Heart left ventricle (tissue), 16 donors: ENCODE results near the gene RSAD2. TPM values are rescaled to one million over a fixed set of nuclear protein-coding genes. Genes with fewer than 3 reads are reported as not detected.

ENCODE experiments used
- ATAC-seq, 4 donors: fragments of 200-7000 bp; cut with Tn5 transposase; one replicate each; pipeline ENCODE4 v1.9.1; 2020 to 2022; ENCODE audit warnings: moderate library complexity in 4 of 4, mild to moderate bottlenecking in 3 of 4, moderate number of reproducible peaks in 1 of 4
- DNase-seq, 5 donors: peaks; one replicate each; pipeline ENCODE4 v3.0.0-alpha.2; 2020
- H3K27ac ChIP-seq, 12 donors: fragments of 200-600 bp; sonication (generic) in 4 of 12; one replicate each; pipeline versions ENCODE4 v1.5.0 to v1.8.0; 2016 to 2022; ENCODE audit warnings: mild to moderate bottlenecking in 2 of 12
- H3K27me3 ChIP-seq, 9 donors: fragments of 200-600 bp; sonication (generic) in 2 of 9; one replicate each; pipeline versions ENCODE4 v1.5.1 to v1.8.0; 2016 to 2022; ENCODE audit warnings: mild to moderate bottlenecking in 3 of 9
- H3K36me3 ChIP-seq, 9 donors: fragments of 200-600 bp; sonication (generic) in 2 of 9; one replicate each; pipeline versions ENCODE4 v1.5.0 to v1.8.0; 2018 to 2022; ENCODE audit warnings: mild to moderate bottlenecking in 2 of 9
- H3K4me1 ChIP-seq, 12 donors: fragments of 200-600 bp; sonication (generic) in 4 of 12; one replicate each; pipeline versions ENCODE4 v1.5.0 to v1.8.0; 2016 to 2022; ENCODE audit warnings: mild to moderate bottlenecking in 3 of 12
- H3K4me3 ChIP-seq, 12 donors: fragments of 200-600 bp; sonication (generic) in 4 of 12; one replicate each; pipeline versions ENCODE4 v1.5.0 to v1.8.0; 2017 to 2022; ENCODE audit warnings: mild to moderate bottlenecking in 9 of 12, moderate library complexity in 4 of 12
- H3K9me3 ChIP-seq, 12 donors: fragments of 200-600 bp; sonication (generic) in 4 of 12; one replicate each; pipeline versions ENCODE4 v1.5.0 to v1.8.0; 2016 to 2022; ENCODE audit warnings: mild to moderate bottlenecking in 1 of 12
- POLR2A ChIP-seq, 2 donors: fragments of 450-650 bp; IDR thresholded peaks; one replicate each; pipeline ENCODE4 v1.6.1; 2017; ENCODE audit warnings: antibody characterized with exemption in 2 of 2, mild to moderate bottlenecking in 2 of 2, moderate library complexity in 2 of 2
- WGBS, 4 donors: extraction: QIAGEN DNeasy Blood & Tissue Kit in 2 of 4; methylation state at CpG; one replicate each; pipeline versions ENCODE4 v1.1.5 to v1.1.7; 2013 to 2018; 5-methylcytosine and 5-hydroxymethylcytosine counted together
- intact Hi-C, 10 donors: fragments of 100-400 bp; cut with DNase I; formaldehyde crosslinking; loops; one replicate each; pipeline versions ENCODE4 v1.11.1 to v1.14.2; 2022
- long read RNA-seq, 3 donors: library from polyadenylated mRNA; unstranded; transcript quantifications; one replicate each; pipeline ENCODE4 v2.0.0, GENCODE V29; 2020 to 2021
- polyA plus RNA-seq, 2 donors: library from polyadenylated mRNA; stranded (reverse); fragments of 200-250 nt; gene quantifications; one replicate each; pipeline ENCODE4 v1.2.3, GENCODE V29; 2013
- total RNA-seq, 9 donors: library from RNA; depleted of rRNA in 2 of 9; stranded (reverse); fragments of >200 nt in 2 of 9; fragmentation: NEBNext Ultra II Directional in 3 of 9; extraction: Animal tissue kit (Norgen Biotek cat#: 25700) in 3 of 9; gene quantifications; one replicate each; pipeline versions ENCODE4 v1.1.0 to v1.2.4, GENCODE V29; 2016 to 2023
- TF ChIP-seq, protein P1 (sequence below), 12 donors: fragments of 200-600 bp; sonication (generic) in 4 of 12; IDR thresholded peaks; one replicate each; pipeline versions ENCODE4 v1.5.0 to v1.8.0; 2018 to 2022; ENCODE audit warnings: antibody characterized with exemption in 12 of 12, mild to moderate bottlenecking in 5 of 12
- donor health status: ischemic (EF 13 %, LVEDD 7.1; RV severe dilation, severe dysfunction).
- donor health status: healthy with polysubstance abuse.
- donor health status: DM: no; HTN: yes; CAD: no.
- donor health status: DM: no; HTN: no; CAD: no.
- donor health status: ischemic (EF 25% LVEDD 6.9; RV normal size, moderate dysfunction).
- donor health status: ischemic (EF 25% LVEDD 5.7; RV mildly dilated, moderate dysfunction).
- donor health status: healthy.
- donor health status: DM: yes; HTN: yes; CAD: no.
- donor health status: ischemic (EF 35%, LVEDD 5.7; RV mildly dilated, moderate dysfunction).
- donor health status: nonischemic (EF 11% LVEDD 7.7; RV severe dilation, severe dysfunction).
- donor health status: DM: yes; HTN: yes; CAD: no.
- donor health status: PGD.
- donor health status: ischemic (EF 29% LVEDD 5.4; RV normal size, mild dysfunction).
- donor health status: nonischemic (EF 23%, LVEDD 6.1; RV moderate dilation, normal function).

RSAD2 gene, protein sequence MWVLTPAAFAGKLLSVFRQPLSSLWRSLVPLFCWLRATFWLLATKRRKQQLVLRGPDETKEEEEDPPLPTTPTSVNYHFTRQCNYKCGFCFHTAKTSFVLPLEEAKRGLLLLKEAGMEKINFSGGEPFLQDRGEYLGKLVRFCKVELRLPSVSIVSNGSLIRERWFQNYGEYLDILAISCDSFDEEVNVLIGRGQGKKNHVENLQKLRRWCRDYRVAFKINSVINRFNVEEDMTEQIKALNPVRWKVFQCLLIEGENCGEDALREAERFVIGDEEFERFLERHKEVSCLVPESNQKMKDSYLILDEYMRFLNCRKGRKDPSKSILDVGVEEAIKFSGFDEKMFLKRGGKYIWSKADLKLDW
- total RNA-seq: 10 to 100 TPM in 2 of 9 donors, 1 to 10 TPM in 7; 1.2 to 18.0 (median 4.8) TPM
- 1 to 10 TPM; 1.9 to 2.9 TPM for polyA plus RNA-seq
- long read RNA-seq, donor 1, transcript RSAD2-201 (6 exons, 3,519 nt): major isoform, 7 of 10 reads
- long read RNA-seq, donor 1, partial matches to known transcripts: 0 of 10 reads
- long read RNA-seq, donor 1, other reads (novel, unspliced or antisense): 3 of 10 reads
- long read RNA-seq, donor 2, transcript RSAD2-201 (6 exons, 3,519 nt): major isoform, 45 of 51 reads
- long read RNA-seq, donor 2, partial matches to known transcripts: 1 of 51 reads
- long read RNA-seq, donor 2, other reads (novel, unspliced or antisense): 5 of 51 reads
- long read RNA-seq, donor 3, transcript RSAD2-201 (6 exons, 3,519 nt): major isoform, 7 of 8 reads
- long read RNA-seq, donor 3, partial matches to known transcripts: 0 of 8 reads
- long read RNA-seq, donor 3, other reads (novel, unspliced or antisense): 1 of 8 reads

GRCh38 chr2:6877402-6878304, at the start of gene RSAD2:
RSAD2 (plus strand) TSS chr2:6877777; CDS start chr2:6877801, 24 bp downstream.
- peak within 1 kb of the TSS in 11 of 12 donors; percentile 46 to 89 (median 73) for H3K27ac ChIP-seq
- intact Hi-C loops: no loop called here
- peaks cover 0 to 6% (median 0%) of the 10 kb centered on the region in 12 donors for H3K9me3 ChIP-seq
- peak within 1 kb of the TSS; percentile 39 to 78 (median 56) for H3K4me3 ChIP-seq
- H3K4me1 ChIP-seq: peaks cover 0 to 64% (median 9%) of the 10 kb centered on the region in 12 donors
- H3K27me3 ChIP-seq: no peaks in the 10 kb centered on the region
- DNase-seq (peak in 3 of 5 donors; percentile 27 to 50 (median 33)), ATAC-seq (peak; percentile 67 to 87 (median 78))
- WGBS, 4 donors: 27 to 35% (median 30%) methylated on average over 10 of the region's 10 CpGs
- TF ChIP-seq, protein P1, sequence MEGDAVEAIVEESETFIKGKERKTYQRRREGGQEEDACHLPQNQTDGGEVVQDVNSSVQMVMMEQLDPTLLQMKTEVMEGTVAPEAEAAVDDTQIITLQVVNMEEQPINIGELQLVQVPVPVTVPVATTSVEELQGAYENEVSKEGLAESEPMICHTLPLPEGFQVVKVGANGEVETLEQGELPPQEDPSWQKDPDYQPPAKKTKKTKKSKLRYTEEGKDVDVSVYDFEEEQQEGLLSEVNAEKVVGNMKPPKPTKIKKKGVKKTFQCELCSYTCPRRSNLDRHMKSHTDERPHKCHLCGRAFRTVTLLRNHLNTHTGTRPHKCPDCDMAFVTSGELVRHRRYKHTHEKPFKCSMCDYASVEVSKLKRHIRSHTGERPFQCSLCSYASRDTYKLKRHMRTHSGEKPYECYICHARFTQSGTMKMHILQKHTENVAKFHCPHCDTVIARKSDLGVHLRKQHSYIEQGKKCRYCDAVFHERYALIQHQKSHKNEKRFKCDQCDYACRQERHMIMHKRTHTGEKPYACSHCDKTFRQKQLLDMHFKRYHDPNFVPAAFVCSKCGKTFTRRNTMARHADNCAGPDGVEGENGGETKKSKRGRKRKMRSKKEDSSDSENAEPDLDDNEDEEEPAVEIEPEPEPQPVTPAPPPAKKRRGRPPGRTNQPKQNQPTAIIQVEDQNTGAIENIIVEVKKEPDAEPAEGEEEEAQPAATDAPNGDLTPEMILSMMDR (IDR thresholded peaks at IDR 0.05): peak in 5 of 12 donors; percentile 6 to 34 (median 16)
- no peak for TF ChIP-seq POLR2A (IDR thresholded peaks at IDR 0.05)
- H3K36me3 ChIP-seq: no peaks in the 10 kb centered on the region

- H3K27me3 ChIP-seq: no peaks in the 10 kb centered on the region
- no peaks in the 10 kb centered on the region for H3K36me3 ChIP-seq
- peaks cover 0 to 25% (median 8%) of the 10 kb centered on the region in 12 donors for H3K4me1 ChIP-seq
- DNase-seq: no peak
- peaks cover 0 to 19% (median 8%) of the 10 kb centered on the region in 12 donors for H3K9me3 ChIP-seq
- peak in 2 of 4 donors; percentile 28 to 32 for ATAC-seq
- H3K4me3 ChIP-seq: no peak overlapping the region
- TF ChIP-seq, protein P1 (IDR thresholded peaks at IDR 0.05): peak; percentile 42 to 72 (median 54)
- no peak for TF ChIP-seq POLR2A (IDR thresholded peaks at IDR 0.05)
- H3K27ac ChIP-seq: peak overlapping the region in 2 of 12 donors; percentile 30 to 50
- WGBS, 4 donors: 15 to 29% (median 16%) methylated on average over 2 of the region's 2 CpGs
- intact Hi-C loops: loop anchor here in 1 of 10 donors (5.0 kb wide), 1 partner anchor 214 kb away; no protein-coding TSS in a partner anchor
These were observed 49.3 kb upstream of the RSAD2 start for GRCh38 chr2:6828299-6828584.

DNA sequence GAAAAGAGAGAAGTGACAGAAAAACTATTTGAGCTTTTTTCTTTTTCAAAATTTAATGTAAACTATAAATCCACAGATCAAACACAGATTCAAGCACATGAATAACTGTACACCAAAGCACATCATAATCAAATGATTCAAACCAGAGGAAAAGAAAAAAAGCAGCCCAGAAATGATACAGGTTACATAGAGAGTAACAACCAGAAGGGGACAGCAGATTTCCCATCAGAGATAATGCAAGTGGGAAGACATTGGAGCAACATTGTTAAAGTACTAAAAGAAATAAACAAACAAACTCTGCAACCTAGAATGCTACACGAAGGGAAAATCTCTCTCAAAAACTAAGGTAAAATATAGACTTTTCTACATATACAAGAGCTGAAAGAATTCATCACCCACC, 46.3 kb upstream of the RSAD2 start:
- no peak for DNase-seq
- 55 to 83% (median 63%) methylated on average over 1 of the region's 1 CpG for WGBS, 4 donors
- peaks cover 0 to 25% (median 7%) of the 10 kb centered on the region in 12 donors for H3K4me1 ChIP-seq
- ATAC-seq: no peak
- intact Hi-C loops: no loop called here
- TF ChIP-seq POLR2A (IDR thresholded peaks at IDR 0.05): no peak
- TF ChIP-seq, protein P1 (IDR thresholded peaks at IDR 0.05): no peak
- H3K27ac ChIP-seq: no peak overlapping the region
- H3K9me3 ChIP-seq: peaks cover 0 to 42% (median 14%) of the 10 kb centered on the region in 12 donors
- no peak overlapping the region for H3K4me3 ChIP-seq
- no peaks in the 10 kb centered on the region for H3K36me3 ChIP-seq
- H3K27me3 ChIP-seq: no peaks in the 10 kb centered on the region
